T-helper 1 cell (primary cell): ENCODE measurements around the gene EVI2A.
"Not testable (repeated sequence)": the region's sequence is repeated elsewhere in the genome, so short reads cannot be mapped to it uniquely, and the experiment has no call there.

ENCODE experiments used
- DNase-seq, 5 donors: peaks; one replicate each; pipeline ENCODE4 v3.0.0-alpha.2; 2012 to 2020

EVI2A gene

GRCh38 chr17:31312223-31312622 lies 9.2 kb downstream of the EVI2A start:
- DNase-seq = peak in 3 of 5 donors; percentile 28 to 62 (median 32)

- DNase-seq = peak in 1 of 5 donors; percentile 23
These were observed 9.9 kb downstream of the EVI2A start for GRCh38 chr17:31311526-31311925.

- DNase-seq = peak in 1 of 5 donors; percentile 45
These were observed 10.5 kb downstream of the EVI2A start for GRCh38 chr17:31310886-31311285.

- peak; percentile 40 to 80 (median 61) for DNase-seq
These were observed 11.2 kb downstream of the EVI2A start for GRCh38 chr17:31310260-31310659.

- peak in 1 of 5 donors; percentile 43 for DNase-seq
These were observed 11.9 kb downstream of the EVI2A start for GRCh38 chr17:31309556-31309955.

GRCh38 chr17:31308372-31309334 lies 12.8 kb downstream of the EVI2A start:
- DNase-seq = no peak

GRCh38 chr17:31307640-31308039 lies 13.8 kb downstream of the EVI2A start:
- no peak for DNase-seq

GRCh38 chr17:31299624-31300023 lies 21.8 kb downstream of the EVI2A start:
- no peak for DNase-seq

- no peak for DNase-seq
These were observed 24.3 kb downstream of the EVI2A start, which contains the start of gene OMG for GRCh38 chr17:31297090-31297489. Gene OMG (minus strand): TSS chr17:31297239. CDS start chr17:31296331, 908 bp downstream.

GRCh38 chr17:31296142-31296541 lies 25.3 kb downstream of the EVI2A start:
- DNase-seq = no peak

GRCh38 chr17:31295489-31295871 lies 25.9 kb downstream of the EVI2A start:
- no peak for DNase-seq

GRCh38 chr17:31294820-31295488 lies 26.5 kb downstream of the EVI2A start:
- no peak for DNase-seq

GRCh38 chr17:31294231-31294630 lies 27.2 kb downstream of the EVI2A start:
- DNase-seq = no peak

- DNase-seq = no peak
These were observed 27.8 kb downstream of the EVI2A start for GRCh38 chr17:31293581-31293980.

- DNase-seq = no peak
These were observed 29.6 kb downstream of the EVI2A start for GRCh38 chr17:31291820-31292219.

- no peak for DNase-seq
These were observed 31.6 kb downstream of the EVI2A start for GRCh38 chr17:31289790-31290189.

- not testable (repeated sequence) for DNase-seq
These were observed 33.5 kb downstream of the EVI2A start for GRCh38 chr17:31287932-31288331.

GRCh38 chr17:31286587-31286986 lies 34.8 kb downstream of the EVI2A start:
- DNase-seq = no peak

- no peak for DNase-seq
These were observed 37.6 kb downstream of the EVI2A start for GRCh38 chr17:31283841-31284240.

GRCh38 chr17:31281061-31281460 lies 40.4 kb downstream of the EVI2A start:
- DNase-seq = no peak

GRCh38 chr17:31279401-31279800 lies 42.0 kb downstream of the EVI2A start:
- no peak for DNase-seq

GRCh38 chr17:31275116-31275515 lies 46.3 kb downstream of the EVI2A start:
- no peak for DNase-seq

GRCh38 chr17:31274252-31274651 lies 47.2 kb downstream of the EVI2A start:
- no peak for DNase-seq

- DNase-seq = no peak
These were observed 47.9 kb downstream of the EVI2A start for GRCh38 chr17:31273516-31273915.
